HEK293 (cell line): ENCODE data around the gene OSTF1.

Source experiments
- CTCF ChIA-PET: fragments of 350-600 bp; formaldehyde crosslinking; extraction: SDS; loops from one replicate; lab custom pipeline; 2021; ENCODE audit warnings: antibody characterized with exemption; lab: Yijun Ruan, JAX
- POLR2A ChIA-PET: fragments of 300-600 bp; formaldehyde crosslinking; extraction: SDS; loops from one replicate; lab custom pipeline; 2020; ENCODE audit warnings: antibody characterized with exemption, inconsistent platforms; lab: Yijun Ruan, JAX
- H3K27ac ChIP-seq: fragments of 200-500 bp; sonication (Bioruptor generic); 2 replicates; pipeline ENCODE4 v1.5.1; 2014; ENCODE audit warnings: low read depth, low read length, control low read depth, inconsistent platforms; ENCODE audit errors: extremely low read depth
- H3K36me3 ChIP-seq, 2 experiments: fragments of 200-500 bp in 1 of 2; sonication (Bioruptor generic) in 1 of 2; 1 replicate in 1 of 2; 2 replicates in 1 of 2; pipeline ENCODE4 v1.5.1; 2014 to 2017; ENCODE audit warnings: inconsistent platforms in 2 of 2, low read length in 2 of 2; ENCODE audit not compliant: control insufficient read depth in 2 of 2, insufficient read depth in 1 of 2
- H3K4me1 ChIP-seq: fragments of 200-500 bp; sonication (Bioruptor generic); 2 replicates; pipeline ENCODE4 v1.5.1; 2014; ENCODE audit warnings: mild to moderate bottlenecking, low read length, inconsistent platforms; ENCODE audit not compliant: control insufficient read depth, insufficient read depth
- H3K4me3 ChIP-seq: 2 replicates; pipeline ENCODE4 v1.5.1; 2011; ENCODE audit warnings: low read depth, mild to moderate bottlenecking, control low read depth, low read length, moderate library complexity
- H3K9me3 ChIP-seq: fragments of 200-500 bp; sonication (Bioruptor generic); 2 replicates; pipeline ENCODE4 v1.5.1; 2014; ENCODE audit warnings: low read depth, low read length, inconsistent platforms; ENCODE audit not compliant: control insufficient read depth, insufficient read depth
- BCL11B ChIP-seq: fragments of 450-650 bp; formaldehyde crosslinking; IDR thresholded peaks from 2 replicates; pipeline ENCODE4 v1.5.1; 2016; ENCODE audit warnings: low read depth, missing biosample characterization, missing genetic modification characterization
- KLF1 ChIP-seq: fragments of 450-650 bp; formaldehyde crosslinking; IDR thresholded peaks from 2 replicates; pipeline ENCODE4 v1.5.1; 2016; ENCODE audit warnings: missing biosample characterization, missing genetic modification characterization
- SETDB1 ChIP-seq: IDR thresholded peaks from one replicate; pipeline ENCODE4 v1.6.1; 2017; ENCODE audit warnings: mild to moderate bottlenecking, low read length, moderate library complexity, mixed read lengths; ENCODE audit not compliant: insufficient read length
- SP7 ChIP-seq: fragments of 450-650 bp; formaldehyde crosslinking; IDR thresholded peaks from 2 replicates; pipeline ENCODE4 v1.5.1; 2016; ENCODE audit warnings: missing biosample characterization, missing genetic modification characterization
- TRIM28 ChIP-seq: IDR thresholded peaks from 2 replicates; pipeline ENCODE4 v1.6.1; 2011; ENCODE audit warnings: low read length, control low read depth, borderline replicate concordance
- YY2 ChIP-seq: fragments of 450-650 bp; formaldehyde crosslinking; IDR thresholded peaks from 2 replicates; pipeline ENCODE4 v1.5.1; 2016; ENCODE audit warnings: missing biosample characterization, missing genetic modification characterization
- ZBTB17 ChIP-seq: fragments of 450-650 bp; formaldehyde crosslinking; IDR thresholded peaks from 2 replicates; pipeline ENCODE4 v1.5.1; 2016; ENCODE audit warnings: missing biosample characterization, missing genetic modification characterization
- ZNF114 ChIP-seq: fragments of 450-650 bp; formaldehyde crosslinking; IDR thresholded peaks from 2 replicates; pipeline ENCODE4 v1.5.0; 2017; ENCODE audit warnings: missing biosample characterization, missing genetic modification characterization
- ZNF146 ChIP-seq: fragments of 450-650 bp; formaldehyde crosslinking; IDR thresholded peaks from 2 replicates; pipeline ENCODE4 v1.5.1; 2016; ENCODE audit warnings: missing biosample characterization, missing genetic modification characterization
- ZNF184 ChIP-seq: fragments of 450-650 bp; IDR thresholded peaks from 2 replicates; pipeline ENCODE4 v1.5.1; 2018; ENCODE audit warnings: missing biosample characterization, mild to moderate bottlenecking, missing genetic modification characterization
- ZNF324 ChIP-seq: fragments of 450-650 bp; formaldehyde crosslinking; IDR thresholded peaks from 2 replicates; pipeline ENCODE4 v1.5.1; 2016; ENCODE audit warnings: missing biosample characterization, missing genetic modification characterization
- ZNF335 ChIP-seq: fragments of 450-650 bp; formaldehyde crosslinking; conservative IDR thresholded peaks from 2 replicates; pipeline ENCODE4 v1.5.1; 2016; ENCODE audit warnings: missing biosample characterization, missing genetic modification characterization
- ZNF341 ChIP-seq: fragments of 450-650 bp; formaldehyde crosslinking; IDR thresholded peaks from 2 replicates; pipeline ENCODE4; 2016; ENCODE audit warnings: low read depth, missing biosample characterization, missing genetic modification characterization
- ZNF354C ChIP-seq: fragments of 450-650 bp; formaldehyde crosslinking; IDR thresholded peaks from 2 replicates; pipeline ENCODE4 v1.5.1; 2016; ENCODE audit warnings: missing biosample characterization, missing genetic modification characterization, low read depth, borderline replicate concordance
- ZNF37A ChIP-seq: fragments of 450-650 bp; IDR thresholded peaks from 2 replicates; pipeline ENCODE4 v1.5.1; 2018; ENCODE audit warnings: missing biosample characterization, missing genetic modification characterization
- ZNF423 ChIP-seq: fragments of 450-650 bp; formaldehyde crosslinking; IDR thresholded peaks from 2 replicates; pipeline ENCODE4 v1.5.1; 2016; ENCODE audit warnings: missing biosample characterization, missing genetic modification characterization
- ZNF433 ChIP-seq: fragments of 450-650 bp; formaldehyde crosslinking; IDR thresholded peaks from 2 replicates; pipeline ENCODE4 v1.5.1; 2016; ENCODE audit warnings: missing biosample characterization, missing genetic modification characterization, low read depth
- ZNF561 ChIP-seq: fragments of 450-650 bp; IDR thresholded peaks from 2 replicates; pipeline ENCODE4 v1.5.1; 2018; ENCODE audit warnings: missing biosample characterization, missing genetic modification characterization, borderline replicate concordance
- ZNF654 ChIP-seq: fragments of 450-650 bp; formaldehyde crosslinking; IDR thresholded peaks from 2 replicates; pipeline ENCODE4 v1.5.1; 2016; ENCODE audit warnings: low read depth, missing biosample characterization, missing genetic modification characterization
- ZNF670 ChIP-seq: fragments of 450-650 bp; formaldehyde crosslinking; IDR thresholded peaks from 2 replicates; pipeline ENCODE4 v1.5.1; 2016; ENCODE audit warnings: missing biosample characterization, missing genetic modification characterization, low read depth
- ZNF677 ChIP-seq: fragments of 450-650 bp; IDR thresholded peaks from 2 replicates; pipeline ENCODE4 v1.5.0; 2018; ENCODE audit warnings: missing biosample characterization, mild to moderate bottlenecking, missing genetic modification characterization, moderate library complexity
- TF ChIP-seq, protein P1 (sequence below): fragments of 450-650 bp; formaldehyde crosslinking; IDR thresholded peaks from 2 replicates; pipeline ENCODE4 v1.5.1; 2017; ENCODE audit warnings: missing biosample characterization, missing genetic modification characterization
- TF ChIP-seq, protein P2 (sequence below): sonication (generic); formaldehyde crosslinking; IDR thresholded peaks from 2 replicates; pipeline ENCODE4 v1.8.1; 2022; ENCODE audit warnings: mild to moderate bottlenecking, moderate library complexity, missing genetic modification reagents
- TF ChIP-seq, protein P3 (sequence below): fragments of 450-650 bp; formaldehyde crosslinking; IDR thresholded peaks from 2 replicates; pipeline ENCODE4 v1.5.1; 2017; ENCODE audit warnings: missing biosample characterization, missing genetic modification characterization
- TF ChIP-seq, protein P4 (sequence below): fragments of 450-650 bp; formaldehyde crosslinking; IDR thresholded peaks from 2 replicates; pipeline ENCODE4 v1.5.1; 2016; ENCODE audit warnings: missing biosample characterization, missing genetic modification characterization
- TF ChIP-seq, protein P5 (sequence below): fragments of 450-650 bp; formaldehyde crosslinking; IDR thresholded peaks from 2 replicates; pipeline ENCODE4 v1.5.1; 2016; ENCODE audit warnings: missing biosample characterization, missing genetic modification characterization

The OSTF1 gene

DNA sequence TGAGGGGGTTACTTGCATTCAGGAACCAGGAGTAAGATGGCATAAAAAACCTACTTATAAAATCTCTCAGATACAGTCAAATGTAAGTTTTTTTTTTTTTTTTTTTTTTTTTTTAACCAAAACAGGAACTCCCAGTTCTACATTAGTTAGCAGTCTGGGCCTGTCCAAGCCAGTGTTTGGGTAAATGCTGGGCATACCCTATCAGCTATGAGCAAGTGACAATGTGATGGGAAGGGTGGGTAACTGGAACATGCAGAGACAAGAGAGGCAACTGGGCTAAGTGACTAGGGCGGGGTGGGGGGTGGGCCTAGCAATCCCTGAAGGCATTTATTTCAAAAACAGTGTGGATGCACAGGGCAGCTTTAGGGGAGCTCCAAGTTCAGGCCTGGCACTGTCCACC, 2.7 kb upstream of the OSTF1 start:
- CTCF ChIA-PET = interaction anchor here (0.5 to 3.3 kb wide), 4 partner anchors 8 to 134 kb away, joined by 3 to 16 read pairs (median 4); partner anchors contain the start of gene CARNMT1
- no peak overlapping the region for H3K27ac ChIP-seq
- POLR2A ChIA-PET = no interaction called here

DNA sequence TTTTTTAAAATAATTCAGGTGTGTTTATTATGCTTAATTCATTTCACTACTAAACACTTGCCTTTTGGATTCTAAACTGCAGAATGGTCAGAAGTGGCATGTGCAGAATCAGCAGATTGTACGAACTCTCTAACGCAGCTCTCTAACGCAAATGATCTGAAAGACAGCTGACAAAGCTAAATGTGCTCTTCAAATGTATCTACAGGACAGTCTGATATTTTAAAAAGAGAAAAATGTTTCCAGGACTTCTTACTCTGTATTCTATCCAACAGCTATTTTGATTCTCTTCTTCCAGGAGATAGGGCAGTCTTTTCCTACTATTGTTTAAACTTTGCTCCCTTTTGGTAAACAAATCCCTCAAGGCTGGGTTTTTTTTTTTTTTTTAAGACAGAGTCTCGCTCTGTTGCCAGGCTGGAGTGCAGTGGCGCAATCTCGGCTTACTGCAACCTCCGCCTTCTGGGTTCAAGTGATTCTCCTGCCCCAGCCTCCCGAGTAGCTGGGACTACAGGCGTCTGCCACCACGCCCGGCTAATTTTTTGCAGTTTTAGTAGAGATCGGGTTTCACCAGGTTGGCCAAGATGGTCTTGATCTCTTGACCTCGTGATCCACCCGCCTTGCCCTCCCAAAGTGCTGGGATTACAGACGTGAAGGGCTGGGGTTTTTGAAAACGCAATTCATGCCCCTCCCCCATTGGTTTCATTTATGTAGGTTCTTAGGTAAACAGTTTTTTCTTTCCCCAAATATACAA, 1.6 kb upstream of the OSTF1 start:
- Histone ChIP-seq H3K9me3 (no peaks in the 10 kb centered on the region), H3K27ac (no peak overlapping the region), H3K36me3 (peaks cover 0 to 5% of the 10 kb centered on the region in 2 experiments; a peak in 1 of 3 replicates), H3K4me1 (0 out of 2 replicates have a peak, but pooled peaks cover 7% of the 10 kb centered on the region), H3K4me3 (peak overlapping the region; percentile 97)
- CTCF ChIA-PET = interaction anchor here (0.6 to 3.3 kb wide), 5 partner anchors 60 to 314 kb away, joined by 3 to 16 read pairs (median 3); partner anchors contain the start of gene CARNMT1
- TF ChIP-seq, protein P1, sequence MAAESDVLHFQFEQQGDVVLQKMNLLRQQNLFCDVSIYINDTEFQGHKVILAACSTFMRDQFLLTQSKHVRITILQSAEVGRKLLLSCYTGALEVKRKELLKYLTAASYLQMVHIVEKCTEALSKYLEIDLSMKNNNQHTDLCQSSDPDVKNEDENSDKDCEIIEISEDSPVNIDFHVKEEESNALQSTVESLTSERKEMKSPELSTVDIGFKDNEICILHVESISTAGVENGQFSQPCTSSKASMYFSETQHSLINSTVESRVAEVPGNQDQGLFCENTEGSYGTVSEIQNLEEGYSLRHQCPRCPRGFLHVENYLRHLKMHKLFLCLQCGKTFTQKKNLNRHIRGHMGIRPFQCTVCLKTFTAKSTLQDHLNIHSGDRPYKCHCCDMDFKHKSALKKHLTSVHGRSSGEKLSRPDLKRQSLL (tag by site-specific recombination) = no peak
- TF ChIP-seq ZNF146 (tag by site-specific recombination) (no peak), ZBTB17 (tag by site-specific recombination) (no peak), ZNF37A (tag by site-specific recombination) (no peak), ZNF114 (tag by site-specific recombination) (no peak), SETDB1 (peak; percentile 22), KLF1 (tag by site-specific recombination) (0 out of 2 replicates have a peak, but pooled peaks have one; percentile 24), ZNF670 (tag by site-specific recombination) (no peak), ZNF423 (tag by site-specific recombination) (no peak), ZNF324 (tag by site-specific recombination) (no peak), ZNF184 (tag by site-specific recombination) (no peak), ZNF335 (tag by site-specific recombination) (no peak), SP7 (tag by site-specific recombination) (no peak), ZNF561 (tag by site-specific recombination) (no peak), TRIM28 (0 out of 2 replicates have a peak, but pooled peaks have one; percentile 55), ZNF354C (tag by site-specific recombination) (no peak)
- TF ChIP-seq, protein P2, sequence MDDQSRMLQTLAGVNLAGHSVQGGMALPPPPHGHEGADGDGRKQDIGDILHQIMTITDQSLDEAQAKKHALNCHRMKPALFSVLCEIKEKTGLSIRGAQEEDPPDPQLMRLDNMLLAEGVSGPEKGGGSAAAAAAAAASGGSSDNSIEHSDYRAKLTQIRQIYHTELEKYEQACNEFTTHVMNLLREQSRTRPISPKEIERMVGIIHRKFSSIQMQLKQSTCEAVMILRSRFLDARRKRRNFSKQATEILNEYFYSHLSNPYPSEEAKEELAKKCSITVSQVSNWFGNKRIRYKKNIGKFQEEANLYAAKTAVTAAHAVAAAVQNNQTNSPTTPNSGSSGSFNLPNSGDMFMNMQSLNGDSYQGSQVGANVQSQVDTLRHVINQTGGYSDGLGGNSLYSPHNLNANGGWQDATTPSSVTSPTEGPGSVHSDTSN (CRISPR knock-in tag) = no peak
- TF ChIP-seq, protein P3, sequence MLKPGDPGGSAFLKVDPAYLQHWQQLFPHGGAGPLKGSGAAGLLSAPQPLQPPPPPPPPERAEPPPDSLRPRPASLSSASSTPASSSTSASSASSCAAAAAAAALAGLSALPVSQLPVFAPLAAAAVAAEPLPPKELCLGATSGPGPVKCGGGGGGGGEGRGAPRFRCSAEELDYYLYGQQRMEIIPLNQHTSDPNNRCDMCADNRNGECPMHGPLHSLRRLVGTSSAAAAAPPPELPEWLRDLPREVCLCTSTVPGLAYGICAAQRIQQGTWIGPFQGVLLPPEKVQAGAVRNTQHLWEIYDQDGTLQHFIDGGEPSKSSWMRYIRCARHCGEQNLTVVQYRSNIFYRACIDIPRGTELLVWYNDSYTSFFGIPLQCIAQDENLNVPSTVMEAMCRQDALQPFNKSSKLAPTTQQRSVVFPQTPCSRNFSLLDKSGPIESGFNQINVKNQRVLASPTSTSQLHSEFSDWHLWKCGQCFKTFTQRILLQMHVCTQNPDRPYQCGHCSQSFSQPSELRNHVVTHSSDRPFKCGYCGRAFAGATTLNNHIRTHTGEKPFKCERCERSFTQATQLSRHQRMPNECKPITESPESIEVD = no peak
- POLR2A ChIA-PET = interaction anchor here (0.7 to 2.3 kb wide), 4 partner anchors 58 to 802 kb away, joined by 3 to 24 read pairs (median 4); partner anchors contain the start of gene CARNMT1

More for the DNA sequence above, 2.7 kb upstream of the OSTF1 start:
- Histone ChIP-seq H3K9me3 (no peaks in the 10 kb centered on the region), H3K4me1 (0 out of 2 replicates have a peak, but pooled peaks cover 7% of the 10 kb centered on the region), H3K4me3 (no peak overlapping the region), H3K36me3 (peaks cover 0 to 6% of the 10 kb centered on the region in 2 experiments; a peak in 1 of 3 replicates)
- TF ChIP-seq YY2 (tag by site-specific recombination) (no peak), ZNF433 (tag by site-specific recombination) (no peak), ZNF341 (no peak), ZNF677 (no peak), ZNF654 (tag by site-specific recombination) (no peak), ZBTB17 (tag by site-specific recombination) (no peak), BCL11B (tag by site-specific recombination) (no peak), ZNF354C (tag by site-specific recombination) (no peak)
- TF ChIP-seq, protein P4, sequence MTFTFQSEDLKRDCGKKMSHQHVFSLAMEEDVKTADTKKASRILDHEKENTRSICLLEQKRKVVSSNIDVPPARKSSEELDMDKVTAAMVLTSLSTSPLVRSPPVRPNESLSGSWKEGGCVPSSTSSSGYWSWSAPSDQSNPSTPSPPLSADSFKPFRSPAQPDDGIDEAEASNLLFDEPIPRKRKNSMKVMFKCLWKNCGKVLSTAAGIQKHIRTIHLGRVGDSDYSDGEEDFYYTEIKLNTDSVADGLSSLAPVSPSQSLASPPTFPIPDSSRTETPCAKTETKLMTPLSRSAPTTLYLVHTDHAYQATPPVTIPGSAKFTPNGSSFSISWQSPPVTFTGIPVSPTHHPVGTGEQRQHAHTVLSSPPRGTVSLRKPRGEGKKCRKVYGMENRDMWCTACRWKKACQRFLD (tag by site-specific recombination) = no peak
- TF ChIP-seq, protein P5, sequence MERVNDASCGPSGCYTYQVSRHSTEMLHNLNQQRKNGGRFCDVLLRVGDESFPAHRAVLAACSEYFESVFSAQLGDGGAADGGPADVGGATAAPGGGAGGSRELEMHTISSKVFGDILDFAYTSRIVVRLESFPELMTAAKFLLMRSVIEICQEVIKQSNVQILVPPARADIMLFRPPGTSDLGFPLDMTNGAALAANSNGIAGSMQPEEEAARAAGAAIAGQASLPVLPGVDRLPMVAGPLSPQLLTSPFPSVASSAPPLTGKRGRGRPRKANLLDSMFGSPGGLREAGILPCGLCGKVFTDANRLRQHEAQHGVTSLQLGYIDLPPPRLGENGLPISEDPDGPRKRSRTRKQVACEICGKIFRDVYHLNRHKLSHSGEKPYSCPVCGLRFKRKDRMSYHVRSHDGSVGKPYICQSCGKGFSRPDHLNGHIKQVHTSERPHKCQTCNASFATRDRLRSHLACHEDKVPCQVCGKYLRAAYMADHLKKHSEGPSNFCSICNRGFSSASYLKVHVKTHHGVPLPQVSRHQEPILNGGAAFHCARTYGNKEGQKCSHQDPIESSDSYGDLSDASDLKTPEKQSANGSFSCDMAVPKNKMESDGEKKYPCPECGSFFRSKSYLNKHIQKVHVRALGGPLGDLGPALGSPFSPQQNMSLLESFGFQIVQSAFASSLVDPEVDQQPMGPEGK = no peak
